ENCODE results near the gene RUNX1. TPM values are rescaled to one million over a fixed set of nuclear protein-coding genes. Genes with fewer than 3 reads are reported as not detected.
"Not testable (repeated sequence)": the region's sequence is repeated elsewhere in the genome, so short reads cannot be mapped to it uniquely, and the experiment has no call there.

The RUNX1 gene
- polyA plus RNA-seq, 6 donors from 2014 or later, result 8.8 to 20.7 (median 14.6) TPM

DNA sequence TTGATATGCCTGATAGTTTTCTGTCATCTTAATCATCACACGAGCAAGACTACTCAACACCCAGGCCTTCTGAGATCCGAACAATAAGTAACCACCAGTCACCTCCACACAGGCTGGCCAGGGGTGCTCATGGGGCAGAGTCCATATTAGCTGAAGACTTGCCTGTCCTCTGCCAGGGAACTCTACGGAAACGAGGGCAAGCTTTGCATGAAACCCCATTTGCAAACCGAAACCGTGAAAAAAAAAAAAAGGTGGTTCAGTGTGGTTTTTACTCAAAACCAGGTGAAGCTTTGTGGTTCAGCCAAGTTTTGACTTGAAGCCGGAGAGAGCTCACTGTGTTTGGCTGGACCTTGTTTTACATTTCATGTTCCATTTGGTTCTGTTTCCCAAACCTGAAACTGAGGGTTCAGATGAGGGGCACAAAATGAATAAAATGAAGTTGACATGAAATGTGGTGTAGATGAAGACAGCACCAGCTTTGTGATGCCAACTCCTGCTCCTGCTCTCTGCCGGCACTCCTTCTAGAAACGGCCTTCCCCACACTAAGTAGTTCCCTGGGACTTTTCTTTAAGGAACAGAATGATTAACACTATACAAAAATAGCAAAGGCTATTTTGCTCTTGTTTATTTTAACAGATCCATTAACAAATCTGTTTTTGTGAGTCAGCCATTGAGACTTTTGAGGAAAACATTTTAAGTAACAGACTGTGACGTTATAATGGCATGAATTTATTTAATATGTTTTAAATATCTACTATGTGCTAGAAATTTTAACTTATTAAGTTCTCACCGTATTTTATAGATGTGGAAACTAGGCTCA is 74.7 kb downstream of the RUNX1 start:
- Mint-ChIP-seq H3K9me3 (no peaks in the 10 kb centered on the region), H3K27me3 (no peaks in the 10 kb centered on the region), H3K36me3 (peaks cover 0 to 8% of the 10 kb centered on the region in 2 donors), H3K4me1 (peaks cover 41 to 48% (median 41%) of the 10 kb centered on the region in 3 donors), H3K4me3 (peak overlapping the region; percentile 35 to 71 (median 65)), H3K27ac (peak overlapping the region in 4 of 6 donors; percentile 1 to 85 (median 65))
- DNase-seq (peak; percentile 49), ATAC-seq (ENCODE audit: low read depth in 2 of 2) (peak; percentile 79 to 86)

DNA sequence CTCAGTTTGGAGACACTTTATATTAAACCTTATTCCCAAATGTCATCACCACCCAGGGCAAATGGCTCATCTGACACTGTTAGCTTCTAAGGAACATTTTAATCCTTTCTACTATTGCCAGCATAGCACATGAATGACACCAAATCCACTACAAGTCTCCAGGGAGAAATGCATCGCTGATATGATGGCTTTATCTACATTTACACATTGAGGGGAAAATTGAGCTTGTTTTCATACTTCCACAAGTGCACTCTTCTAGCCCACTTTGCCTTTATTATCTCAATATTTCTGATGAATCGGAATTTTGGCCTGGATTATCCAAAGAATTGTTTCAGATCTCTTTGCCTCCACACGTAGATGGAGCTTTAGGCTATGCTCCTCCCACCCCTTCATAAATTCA is 75.4 kb downstream of the RUNX1 start:
- H3K27me3 Mint-ChIP-seq, result no peaks in the 10 kb centered on the region
- DNase-seq (no peak), ATAC-seq (ENCODE audit: low read depth in 2 of 2) (no peak)
- H3K36me3 Mint-ChIP-seq, result peaks cover 0 to 13% of the 10 kb centered on the region in 2 donors
- peaks cover 44 to 54% (median 46%) of the 10 kb centered on the region in 3 donors for H3K4me1 Mint-ChIP-seq
- peak overlapping the region in 2 of 6 donors; percentile 66 to 85 for H3K27ac Mint-ChIP-seq
- H3K4me3 Mint-ChIP-seq, result peak overlapping the region in 5 of 8 donors; percentile 48 to 69 (median 66)
- H3K9me3 Mint-ChIP-seq, result no peaks in the 10 kb centered on the region

DNA sequence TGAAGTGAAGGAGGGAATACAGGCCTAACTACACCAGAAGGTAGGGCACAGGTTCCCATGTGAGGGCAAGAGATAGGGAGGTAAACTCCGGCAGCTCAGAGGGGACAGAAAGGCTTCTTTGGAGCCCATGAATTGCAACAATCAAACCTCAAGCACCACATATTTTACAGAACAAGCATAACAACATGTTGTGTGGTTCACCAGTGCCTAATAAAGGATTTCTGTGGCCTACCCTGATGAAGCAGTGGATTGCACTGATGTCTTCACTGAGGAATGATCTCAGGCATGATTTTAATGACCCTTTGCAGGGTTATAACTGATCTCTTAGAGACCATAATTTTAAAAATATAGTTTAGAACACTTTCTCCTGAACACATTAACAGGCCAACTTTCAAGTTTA is 77.4 kb downstream of the RUNX1 start:
- H3K27me3 Mint-ChIP-seq, result no peaks in the 10 kb centered on the region
- H3K36me3 Mint-ChIP-seq, result peaks cover 0 to 13% of the 10 kb centered on the region in 2 donors
- DNase-seq, result no peak
- peak overlapping the region in 1 of 6 donors; percentile 31 for H3K27ac Mint-ChIP-seq
- no peak for ATAC-seq (ENCODE audit: low read depth in 2 of 2)
- H3K4me3 Mint-ChIP-seq, result no peak overlapping the region
- H3K9me3 Mint-ChIP-seq, result no peaks in the 10 kb centered on the region
- peaks cover 50 to 62% (median 53%) of the 10 kb centered on the region in 3 donors for H3K4me1 Mint-ChIP-seq

DNA sequence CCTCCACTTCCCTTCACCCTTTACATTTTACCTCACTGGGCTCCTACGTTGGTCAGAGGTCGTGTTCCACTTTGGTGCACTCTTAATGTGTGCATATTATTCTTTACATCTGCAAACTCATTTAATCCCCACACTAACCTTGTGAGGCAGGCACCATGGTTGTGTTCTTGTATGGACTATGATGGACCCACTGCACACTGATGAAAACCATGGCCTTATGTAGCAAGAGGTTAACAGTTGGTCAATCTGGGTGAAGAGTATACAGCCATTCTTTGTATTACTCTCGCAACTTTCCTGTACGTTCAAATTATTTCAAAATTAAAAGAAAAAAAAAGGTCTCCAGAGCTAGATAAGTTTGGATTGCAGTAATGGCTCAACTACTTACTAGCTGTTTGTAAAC is 78.5 kb downstream of the RUNX1 start:
- peaks cover 49 to 64% (median 55%) of the 10 kb centered on the region in 3 donors for H3K4me1 Mint-ChIP-seq
- no peak overlapping the region for H3K4me3 Mint-ChIP-seq
- H3K36me3 Mint-ChIP-seq, result peaks cover 0 to 13% of the 10 kb centered on the region in 2 donors
- no peaks in the 10 kb centered on the region for H3K27me3 Mint-ChIP-seq
- H3K9me3 Mint-ChIP-seq, result no peaks in the 10 kb centered on the region
- H3K27ac Mint-ChIP-seq, result peak overlapping the region in 1 of 6 donors; percentile 59
- ATAC-seq (ENCODE audit: low read depth in 2 of 2) (no peak), DNase-seq (no peak)

DNA sequence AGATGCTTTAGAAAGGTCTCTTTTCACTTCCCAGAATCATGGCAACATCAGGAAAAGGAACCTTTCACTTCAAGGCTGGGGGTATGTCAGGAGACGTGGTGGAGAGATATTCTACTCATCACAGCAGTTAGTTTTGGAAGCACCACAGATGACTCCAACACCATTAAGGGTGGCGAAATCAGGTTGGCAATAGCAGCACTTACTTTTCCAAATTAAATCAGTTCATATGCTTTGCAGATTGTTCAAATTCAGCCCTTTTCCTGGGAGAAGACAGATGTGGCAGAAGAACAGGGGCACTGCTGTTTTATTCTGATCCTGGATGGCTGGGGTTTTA is 79.0 kb downstream of the RUNX1 start:
- Mint-ChIP-seq H3K9me3 (no peaks in the 10 kb centered on the region), H3K4me1 (peaks cover 48 to 64% (median 55%) of the 10 kb centered on the region in 3 donors), H3K27me3 (no peaks in the 10 kb centered on the region), H3K36me3 (peaks cover 0 to 16% of the 10 kb centered on the region in 2 donors), H3K27ac (peak overlapping the region in 2 of 6 donors; percentile 59), H3K4me3 (no peak overlapping the region)
- ATAC-seq (ENCODE audit: low read depth in 2 of 2) (no peak), DNase-seq (no peak)

DNA sequence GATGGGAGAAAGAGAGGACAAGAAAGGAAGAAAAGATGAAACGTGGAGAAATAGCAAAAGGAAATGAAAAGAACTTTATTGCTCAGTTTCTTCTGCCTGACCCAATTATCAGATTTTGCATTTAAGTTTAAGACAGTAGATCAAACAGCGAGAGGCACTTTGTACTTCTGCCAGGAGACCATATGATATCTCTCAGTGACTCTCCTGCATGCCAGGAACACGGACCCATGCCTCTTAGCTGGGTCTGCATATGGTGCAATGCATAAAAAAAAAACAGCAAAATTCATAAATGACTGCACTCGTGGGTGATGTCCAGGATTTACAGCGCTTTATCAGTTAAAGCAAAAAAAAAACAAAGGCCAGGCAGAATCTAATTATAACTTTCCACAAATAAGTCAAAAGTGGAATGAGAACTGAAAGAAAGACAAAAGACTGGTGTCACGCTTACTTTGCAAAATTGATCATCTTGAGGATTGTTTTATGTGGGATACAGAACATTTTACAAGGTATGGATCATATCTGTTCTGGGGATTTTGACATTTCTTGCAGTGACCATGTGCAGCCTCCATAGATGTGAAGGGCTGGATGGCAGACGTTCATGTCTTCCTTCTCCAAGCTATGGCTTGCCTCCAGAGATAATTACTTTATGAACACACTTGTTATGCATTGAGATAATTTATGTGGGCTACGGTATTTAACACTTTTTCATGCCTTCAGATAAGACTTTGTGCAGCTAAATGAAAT is 79.5 kb downstream of the RUNX1 start:
- peak overlapping the region in 3 of 6 donors; percentile 4 to 59 (median 55) for H3K27ac Mint-ChIP-seq
- no peaks in the 10 kb centered on the region for H3K9me3 Mint-ChIP-seq
- DNase-seq, result no peak
- no peaks in the 10 kb centered on the region for H3K27me3 Mint-ChIP-seq
- ATAC-seq (ENCODE audit: low read depth in 2 of 2), result no peak
- peak overlapping the region in 1 of 8 donors; percentile 12 for H3K4me3 Mint-ChIP-seq
- H3K4me1 Mint-ChIP-seq, result peaks cover 49 to 67% (median 59%) of the 10 kb centered on the region in 3 donors
- H3K36me3 Mint-ChIP-seq, result peaks cover 0 to 21% of the 10 kb centered on the region in 2 donors

DNA sequence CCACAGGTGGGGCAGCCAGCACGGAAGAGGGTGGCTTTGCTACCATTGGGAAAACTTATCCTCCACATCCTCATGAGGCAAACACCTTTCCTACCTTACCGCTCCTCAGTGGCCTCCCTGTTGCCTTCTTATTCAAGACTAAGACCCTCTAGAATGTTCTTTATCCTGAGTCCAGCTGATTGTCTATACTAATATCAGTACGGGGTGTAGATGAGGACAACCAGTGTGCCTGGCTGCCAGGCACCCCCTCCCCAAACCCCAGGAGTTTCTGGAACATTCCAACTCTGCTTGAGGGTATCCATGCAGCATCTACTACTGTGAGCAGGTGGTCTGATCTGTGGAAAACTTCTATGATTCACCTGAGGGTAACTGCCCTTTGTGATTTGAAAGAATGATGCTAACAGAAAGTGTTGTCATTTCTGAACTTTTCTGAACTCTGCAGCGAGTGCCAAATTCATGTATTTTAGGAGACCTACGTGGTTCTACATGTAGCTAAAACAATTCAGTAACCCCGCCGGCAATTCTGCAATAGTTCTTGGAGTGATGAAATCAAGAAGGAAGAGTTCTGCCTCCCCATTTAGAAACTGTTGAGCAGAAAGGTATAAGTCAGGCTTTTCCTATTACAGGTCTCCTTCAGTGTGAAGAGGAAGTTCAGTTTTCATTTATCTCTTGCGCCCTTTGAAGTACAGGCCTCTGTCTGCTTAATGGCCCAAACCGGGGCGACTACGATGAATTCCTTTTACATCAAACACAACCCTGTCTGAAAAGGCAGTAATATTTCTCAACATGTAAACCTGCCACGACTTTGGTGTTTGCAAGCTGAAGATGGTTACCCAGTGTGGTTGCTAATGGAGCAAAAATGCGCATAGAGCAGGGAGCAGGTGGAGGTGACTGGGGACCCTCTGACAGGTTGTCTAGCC is 80.4 kb downstream of the RUNX1 start:
- H3K9me3 Mint-ChIP-seq, result no peaks in the 10 kb centered on the region
- H3K27ac Mint-ChIP-seq, result peak overlapping the region in 3 of 6 donors; percentile 32 to 55 (median 51)
- no peak for ATAC-seq (ENCODE audit: low read depth in 2 of 2)
- DNase-seq, result no peak
- H3K4me1 Mint-ChIP-seq, result peaks cover 46 to 62% (median 56%) of the 10 kb centered on the region in 3 donors
- H3K4me3 Mint-ChIP-seq, result peak overlapping the region in 2 of 8 donors; percentile 18 to 40
- H3K27me3 Mint-ChIP-seq, result no peaks in the 10 kb centered on the region
- H3K36me3 Mint-ChIP-seq, result peaks cover 0 to 25% of the 10 kb centered on the region in 2 donors

DNA sequence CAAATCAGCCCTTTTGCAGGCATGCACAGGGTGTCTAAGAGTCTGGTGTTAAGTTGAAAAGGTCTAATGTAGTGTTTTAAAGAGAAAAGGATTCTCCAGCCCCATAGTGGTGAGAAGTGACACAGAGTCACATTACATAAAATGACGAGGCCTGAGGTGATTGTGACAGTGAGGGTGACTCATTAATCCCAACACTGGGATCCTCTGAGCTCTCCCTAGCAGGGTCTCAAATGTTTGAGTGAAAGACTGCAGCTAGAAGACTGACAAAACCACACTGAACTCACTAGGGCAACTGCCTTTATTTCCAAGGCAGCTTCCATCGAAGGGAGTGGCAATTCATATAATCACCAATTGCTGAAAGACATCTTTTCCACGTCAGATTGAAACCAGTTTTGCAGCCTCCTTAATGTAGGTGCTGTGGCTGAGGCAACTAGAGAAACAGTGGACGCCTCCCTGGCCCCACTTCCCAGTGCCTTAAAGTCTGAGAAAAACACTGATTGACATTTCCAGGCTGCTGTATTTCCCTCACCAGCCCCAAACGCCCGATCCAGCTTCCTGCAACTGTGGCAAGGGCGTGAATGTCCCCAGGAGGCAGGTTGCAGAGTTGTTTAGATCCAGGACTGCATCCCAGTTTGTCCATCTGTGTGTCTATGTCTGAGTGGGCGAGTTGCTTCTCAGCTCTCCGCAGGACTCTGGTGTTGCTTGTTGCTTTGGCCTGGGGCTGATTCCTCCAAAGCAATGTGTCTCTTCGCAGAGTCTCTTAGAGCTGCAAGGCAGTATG is 81.4 kb downstream of the RUNX1 start:
- Mint-ChIP-seq H3K27me3 (no peaks in the 10 kb centered on the region), H3K4me3 (no peak overlapping the region), H3K36me3 (peaks cover 0 to 28% of the 10 kb centered on the region in 2 donors), H3K27ac (peak overlapping the region in 2 of 6 donors; percentile 24 to 32), H3K9me3 (no peaks in the 10 kb centered on the region), H3K4me1 (peaks cover 46 to 52% (median 49%) of the 10 kb centered on the region in 3 donors)
- DNase-seq (no peak), ATAC-seq (ENCODE audit: low read depth in 2 of 2) (no peak)

DNA sequence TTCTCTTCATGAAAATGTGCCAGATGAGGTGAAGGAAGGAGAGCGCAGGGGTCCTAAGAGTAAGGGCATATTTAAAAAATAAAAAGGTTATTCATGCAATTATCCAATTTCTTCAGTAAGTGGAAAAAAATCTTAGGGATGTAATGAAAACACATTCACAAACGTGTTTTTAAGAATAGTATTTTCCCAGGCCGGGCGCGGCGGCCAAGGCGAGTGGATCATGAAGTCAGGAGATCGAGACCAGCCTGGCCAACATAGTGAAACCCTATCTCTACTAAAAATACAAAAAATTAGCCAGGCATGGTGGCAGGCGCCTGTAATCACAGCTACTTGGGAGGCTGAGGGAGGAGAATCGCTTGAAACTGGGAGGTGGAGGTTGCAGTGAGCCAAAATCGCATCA is 82.2 kb downstream of the RUNX1 start:
- not testable (repeated sequence) for H3K4me3 Mint-ChIP-seq; H3K9me3 Mint-ChIP-seq; H3K27ac Mint-ChIP-seq; DNase-seq; ATAC-seq (ENCODE audit: low read depth in 2 of 2); H3K27me3 Mint-ChIP-seq
- H3K4me1 Mint-ChIP-seq, result peaks cover 46 to 51% (median 51%) of the 10 kb centered on the region in 3 donors
- H3K36me3 Mint-ChIP-seq, result peaks cover 0 to 28% of the 10 kb centered on the region in 2 donors

DNA sequence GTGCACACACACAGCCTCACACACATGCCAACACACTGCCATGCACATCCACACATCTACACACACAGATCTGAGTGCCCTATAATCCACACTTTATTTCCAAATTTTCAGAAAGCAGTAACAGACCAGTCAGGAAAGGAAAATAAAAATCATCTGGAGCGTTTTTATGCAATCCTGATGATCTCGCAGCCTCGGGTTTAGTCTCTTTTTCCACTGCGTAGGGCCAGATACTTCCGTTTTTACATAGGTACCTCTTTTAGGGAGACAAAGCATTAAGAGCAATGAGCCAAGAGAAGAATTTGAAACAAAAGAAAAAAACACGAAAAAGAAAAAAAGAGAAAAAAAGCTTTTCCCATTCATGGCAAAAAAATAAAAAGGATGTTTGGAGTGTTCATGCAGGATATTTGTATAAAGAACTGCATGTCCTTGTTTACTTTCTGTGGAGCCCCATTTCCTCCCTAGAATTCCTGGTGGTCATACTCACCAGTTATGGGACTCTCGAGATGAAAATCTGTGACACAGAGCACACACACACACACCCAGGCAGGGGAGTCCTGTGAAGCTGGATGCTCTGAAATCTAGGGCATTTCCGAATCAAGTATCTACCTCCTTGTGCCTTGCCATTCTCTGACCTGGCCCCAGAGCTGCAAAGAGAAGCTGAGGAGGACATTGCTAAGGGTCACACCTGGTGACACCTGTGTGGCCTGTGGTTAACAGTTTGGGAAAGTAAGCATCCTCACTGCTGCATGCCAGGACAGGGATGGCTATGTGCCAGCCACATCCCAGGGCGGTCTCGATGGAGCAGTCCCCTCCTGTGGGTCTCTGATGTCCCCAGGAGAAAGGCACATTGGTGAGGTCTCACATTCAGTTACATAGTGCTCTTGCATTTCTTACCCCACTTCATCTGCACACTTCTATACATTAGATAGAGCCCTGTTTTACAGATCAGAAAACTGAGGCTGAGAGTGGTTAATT is 83.6 kb downstream of the RUNX1 start:
- H3K9me3 Mint-ChIP-seq, result no peaks in the 10 kb centered on the region
- ATAC-seq (ENCODE audit: low read depth in 2 of 2), result no peak
- peaks cover 45 to 53% (median 49%) of the 10 kb centered on the region in 3 donors for H3K4me1 Mint-ChIP-seq
- H3K27me3 Mint-ChIP-seq, result no peaks in the 10 kb centered on the region
- peak overlapping the region in 2 of 6 donors; percentile 1 to 49 for H3K27ac Mint-ChIP-seq
- H3K36me3 Mint-ChIP-seq, result peaks cover 0 to 28% of the 10 kb centered on the region in 2 donors
- DNase-seq, result no peak
- peak overlapping the region in 7 of 8 donors; percentile 38 to 68 (median 63) for H3K4me3 Mint-ChIP-seq

DNA sequence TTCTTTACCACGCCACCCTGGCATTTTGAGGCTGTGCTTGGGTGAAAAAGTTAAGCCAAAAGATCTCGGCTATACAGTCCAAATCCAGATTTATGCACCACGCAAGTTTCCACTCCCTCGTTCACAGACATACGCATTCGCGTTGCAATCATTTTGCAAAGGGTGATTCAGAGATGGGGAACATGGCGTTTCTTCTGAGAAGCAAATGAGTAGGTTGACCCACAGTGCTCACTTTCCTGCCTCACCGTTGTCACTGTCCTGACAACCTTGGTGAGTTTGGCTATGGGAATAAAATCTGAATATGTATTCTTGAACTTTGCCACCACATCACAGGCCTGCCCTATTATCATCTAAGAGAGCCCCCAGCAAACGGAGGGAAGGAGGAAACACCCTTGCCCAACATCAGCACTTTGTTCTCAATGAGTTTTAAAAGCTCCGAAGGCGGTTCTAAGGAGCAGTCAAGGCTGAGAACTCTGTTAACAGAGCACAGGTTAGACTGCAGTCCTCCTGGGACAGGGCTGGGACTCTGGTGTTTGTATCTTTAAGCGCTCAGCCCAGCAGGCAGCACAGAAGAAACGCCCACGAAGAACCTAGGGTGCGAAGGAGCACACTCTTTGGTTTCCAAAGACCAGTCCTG is 86.4 kb downstream of the RUNX1 start:
- ATAC-seq (ENCODE audit: low read depth in 2 of 2) (no peak), DNase-seq (no peak)
- H3K36me3 Mint-ChIP-seq, result peaks cover 9 to 26% of the 10 kb centered on the region in 2 donors
- no peaks in the 10 kb centered on the region for H3K27me3 Mint-ChIP-seq
- no peak overlapping the region for H3K4me3 Mint-ChIP-seq
- H3K27ac Mint-ChIP-seq, result no peak overlapping the region
- no peaks in the 10 kb centered on the region for H3K9me3 Mint-ChIP-seq
- peaks cover 39 to 51% (median 43%) of the 10 kb centered on the region in 3 donors for H3K4me1 Mint-ChIP-seq

Data from naive B cell (primary cell).